K562 (cell line): ENCODE measurements around the gene SNX9. TPM values are rescaled to one million over a fixed set of nuclear protein-coding genes. Genes with fewer than 3 reads are reported as not detected.

Experiments
- ATAC-seq: fragments of 200-7000 bp; cut with Tn5 transposase; 3 replicates; pipeline ENCODE4 v1.9.1; 2020; ENCODE audit warnings: moderate library complexity
- BruUV-seq: library from RNA; stranded (reverse); fragments of 400-500 nt; replicated peaks from 2 replicates; lab custom pipeline; 2021; lab: Mats Ljungman, UMichigan
- CTCF ChIA-PET: fragments of 300-600 bp; formaldehyde crosslinking; extraction: SDS; loops from one replicate; lab custom pipeline; 2021; ENCODE audit warnings: low intra/inter-chr PET ratio; lab: Yijun Ruan, JAX
- POLR2A ChIA-PET: fragments of 300-600, 350-650 bp; sonication (Branson Sonifier 250); formaldehyde crosslinking; extraction: SDS; loops from one replicate; lab custom pipeline; 2021; ENCODE audit warnings: antibody characterized with exemption, inconsistent platforms; lab: Yijun Ruan, JAX
- DNase-seq, 4 experiments: peaks; one replicate each; pipeline versions ENCODE4 v3.0.0 to v3.0.0-alpha.2; 2011 to 2018; ENCODE audit warnings: low spot score in 3 of 4, mixed read lengths in 3 of 4; ENCODE audit errors: extremely low read depth in 1 of 4
- FAIRE-seq: peaks from 2 replicates; lab custom pipeline; 2011; peaks lifted over from hg19 to GRCh38; lab: Jason Lieb, UNC
- H2AFZ ChIP-seq: 2 replicates; pipeline ENCODE4 v1.6.0; 2011; ENCODE audit warnings: low read depth, low read length, control low read depth, inconsistent platforms
- H3K27ac ChIP-seq: fragments of 200-600 bp; 3 replicates; pipeline ENCODE4 v1.8.0; 2011; ENCODE audit warnings: low read depth, mild to moderate bottlenecking, control low read depth, inconsistent platforms, low read length, moderate library complexity, mixed read lengths; ENCODE audit errors: extremely low read depth
- H3K27me3 ChIP-seq, 2 experiments: fragments of 300-600 bp in 1 of 2; 2 replicates in 1 of 2; 3 replicates in 1 of 2; pipeline versions ENCODE4 v1.6.0 to v1.8.0; 2011; ENCODE audit warnings: inconsistent platforms in 2 of 2, low read length in 2 of 2, mild to moderate bottlenecking in 1 of 2, mixed read lengths in 1 of 2, moderate library complexity in 1 of 2; ENCODE audit not compliant: control insufficient read depth in 2 of 2, insufficient read depth in 2 of 2
- H3K36me3 ChIP-seq: fragments of 300-600 bp; 3 replicates; pipeline ENCODE4 v1.8.0; 2011; ENCODE audit warnings: mild to moderate bottlenecking, low read length, inconsistent platforms; ENCODE audit not compliant: control insufficient read depth, insufficient read depth
- H3K4me1 ChIP-seq, 2 experiments: fragments of 200-600 bp in 1 of 2; replicated peaks in 1 of 2; 2 replicates in 1 of 2; 3 replicates in 1 of 2; pipeline versions ENCODE4 v1.5.1 to v1.8.0; 2011; ENCODE audit warnings: inconsistent platforms in 2 of 2, low read length in 2 of 2, mild to moderate bottlenecking in 1 of 2, mixed read lengths in 1 of 2, moderate library complexity in 1 of 2; ENCODE audit not compliant: control insufficient read depth in 2 of 2, insufficient read depth in 2 of 2
- H3K4me2 ChIP-seq: 2 replicates; pipeline ENCODE4 v1.6.1; 2011; ENCODE audit warnings: low read length, control low read depth, inconsistent platforms, mixed read lengths; ENCODE audit not compliant: insufficient read depth
- H3K4me3 ChIP-seq: fragments of 200-600 bp; sonication (generic), shearing (Covaris generic); 2 replicates; pipeline ENCODE4 v1.5.1; 2016; ENCODE audit warnings: control low read depth, inconsistent platforms
- H3K79me2 ChIP-seq: fragments of 200-600 bp; 3 replicates; pipeline ENCODE4 v1.8.0; 2011; ENCODE audit warnings: low read length, inconsistent platforms; ENCODE audit not compliant: control insufficient read depth, insufficient read depth
- H3K9ac ChIP-seq, 2 experiments: 2 replicates each; pipeline versions ENCODE4 v1.6.0 to v1.6.1; 2011; ENCODE audit warnings: low read depth in 2 of 2, low read length in 2 of 2, control low read depth in 1 of 2, inconsistent platforms in 1 of 2, mild to moderate bottlenecking in 1 of 2, mixed read lengths in 1 of 2; ENCODE audit not compliant: insufficient read depth in 1 of 2
- H3K9me1 ChIP-seq: one replicate; pipeline ENCODE4 v1.6.0; 2011; ENCODE audit warnings: inconsistent platforms, mild to moderate bottlenecking, low read length, moderate library complexity; ENCODE audit not compliant: control insufficient read depth, insufficient read depth
- H3K9me3 ChIP-seq: replicated peaks from 2 replicates; pipeline ENCODE4 v1.5.1; 2011; ENCODE audit warnings: low read depth, low read length, inconsistent platforms; ENCODE audit not compliant: control insufficient read depth, insufficient read depth
- H4K20me1 ChIP-seq: replicated peaks from 2 replicates; pipeline ENCODE4 v1.6.1; 2011; ENCODE audit warnings: low read length, inconsistent platforms, mixed read lengths; ENCODE audit not compliant: control insufficient read depth, insufficient read depth
- CHD4 ChIP-seq: fragments of 200-600 bp; sonication (generic); IDR thresholded peaks from 3 replicates; pipeline ENCODE4 v1.6.1; 2012; ENCODE audit warnings: low read depth, mild to moderate bottlenecking, mixed read lengths, low read length, inconsistent platforms; ENCODE audit not compliant: insufficient read depth, insufficient replicate concordance, poor library complexity, severe bottlenecking
- CSDE1 ChIP-seq, 2 experiments: fragments of 450-650 bp; IDR thresholded peaks; 2 replicates each; pipeline ENCODE4 v1.6.1; 2016; ENCODE audit warnings: mild to moderate bottlenecking in 1 of 2
- EGR1 ChIP-seq: fragments of 450-650 bp; conservative IDR thresholded peaks from 2 replicates; pipeline ENCODE4 v1.6.1; 2017; ENCODE audit warnings: mild to moderate bottlenecking
- ETV1 ChIP-seq: fragments of 450-650 bp; conservative IDR thresholded peaks from 2 replicates; pipeline ENCODE4 v1.6.1; 2016; ENCODE audit warnings: missing genetic modification characterization, control low read depth, low read depth, missing compliant biosample characterization
- JUND ChIP-seq, 2 experiments: IDR thresholded peaks; 2 replicates in 1 of 2; 3 replicates in 1 of 2; pipeline ENCODE4 v1.6.1; 2011; ENCODE audit warnings: borderline replicate concordance in 2 of 2, low read depth in 2 of 2, low read length in 2 of 2, improper control_type of control experiment in 1 of 2, missing biosample characterization in 1 of 2, missing genetic modification characterization in 1 of 2, missing genetic modification reagents in 1 of 2
- POLR2G ChIP-seq: fragments of 200-400 bp; formaldehyde crosslinking; IDR thresholded peaks from 2 replicates; pipeline ENCODE4 v1.6.1; 2017; ENCODE audit warnings: low read depth, mild to moderate bottlenecking, antibody characterized with exemption, low read length, moderate library complexity
- RNF2 ChIP-seq: sonication (generic); IDR thresholded peaks from 2 replicates; pipeline ENCODE4 v1.6.1; 2016
- SMARCB1 ChIP-seq: IDR thresholded peaks from 2 replicates; pipeline ENCODE4 v1.6.1; 2011; ENCODE audit warnings: improper control_type of control experiment, low read depth; ENCODE audit not compliant: insufficient read length
- SRSF3 ChIP-seq: fragments of 200-400 bp; formaldehyde crosslinking; IDR thresholded peaks from 2 replicates; pipeline ENCODE4 v1.6.1; 2016; ENCODE audit warnings: mild to moderate bottlenecking, low read length, moderate library complexity; ENCODE audit not compliant: insufficient read depth
- ZKSCAN8 ChIP-seq: fragments of 200-800 bp; sonication (Bioruptor generic); IDR thresholded peaks from 2 replicates; pipeline ENCODE4 v1.6.1; 2016; ENCODE audit warnings: missing genetic modification characterization, missing compliant biosample characterization
- ZNF212 ChIP-seq: fragments of 450-650 bp; formaldehyde crosslinking; IDR thresholded peaks from 2 replicates; pipeline ENCODE4 v1.4.0; 2020; ENCODE audit warnings: mild to moderate bottlenecking
- ZNF75A ChIP-seq: fragments of 450-650 bp; formaldehyde crosslinking; IDR thresholded peaks from 2 replicates; pipeline ENCODE4 v1.4.0; 2020; ENCODE audit warnings: mild to moderate bottlenecking
- WGBS: fragments of 100-300 bp; shearing (Covaris generic); methylation state at CpG from one replicate; pipeline ENCODE4 v1.1.6; 2016; ENCODE audit warnings: low coverage, mixed read lengths; ENCODE audit not compliant: insufficient coverage; ENCODE audit errors: missing lambda C conversion rate; 5-methylcytosine and 5-hydroxymethylcytosine counted together
- in situ Hi-C: fragments of 300-500 bp; cut with MboI; formaldehyde crosslinking; loops from 4 replicates; pipeline ENCODE4 v1.15.0; 2018; ENCODE audit warnings: inconsistent platforms, mixed read lengths
- intact Hi-C: fragments of 100-400 bp; cut with micrococcal nuclease; formaldehyde crosslinking; loops from 2 replicates; pipeline ENCODE4 v1.14.2; 2022
- polyA plus RNA-seq, 8 experiments: library from polyadenylated mRNA; depleted of rRNA in 4 of 8; stranded (reverse) in 5 of 8; unstranded in 3 of 8; fragments of >200 nt; fragmentation: Nextera tagmentation in 2 of 8; fragmentation: Illumina TruSeq in 1 of 8; extraction: Ambion mirVana in 2 of 8; extraction: Trizol in 1 of 8; gene quantifications; 2 replicates each; pipeline versions ENCODE4 v1.2.1 to v1.2.3, GENCODE V29; 2011 to 2014; ENCODE audit warnings: inconsistent platforms in 1 of 8, missing spikeins in 1 of 8
- total RNA-seq, 7 experiments: library from RNA; depleted of rRNA in 6 of 7; stranded (reverse); fragments of >200 nt in 6 of 7; fragmentation: Illumina TruSeq in 2 of 7; extraction: Trizol in 2 of 7; gene quantifications; 2 replicates each; pipeline versions ENCODE4 v1.2.1 to v1.2.3, GENCODE V29; 2011 to 2021; ENCODE audit warnings: low replicate concordance in 1 of 7
- TF ChIP-seq, protein P1 (sequence below): fragments of 450-650 bp; conservative IDR thresholded peaks from 2 replicates; pipeline ENCODE4 v1.6.1; 2016; ENCODE audit warnings: missing genetic modification characterization, low read depth, mild to moderate bottlenecking, control low read depth, missing compliant biosample characterization
- TF ChIP-seq, protein P2 (sequence below): sonication (generic); formaldehyde crosslinking; IDR thresholded peaks from 2 replicates; pipeline ENCODE4 v1.8.0; 2022; ENCODE audit warnings: mild to moderate bottlenecking, missing genetic modification reagents
- TF ChIP-seq, protein P3 (sequence below): sonication (generic); formaldehyde crosslinking; IDR thresholded peaks from 2 replicates; pipeline ENCODE4 v1.8.1; 2022; ENCODE audit warnings: missing genetic modification reagents
- TF ChIP-seq, protein P4 (sequence below): fragments of 250-450 bp; sonication (Bioruptor Pico); IDR thresholded peaks from 2 replicates; pipeline ENCODE4 v1.9.0; 2021; ENCODE audit warnings: mild to moderate bottlenecking, inconsistent platforms

The SNX9 gene
- total and polyA plus RNA-seq, 9 of the 15 experiments (the other 6 are each of a cell fraction or from before 2014, with no cell fraction given) = 6.0 to 81.7 (median 57.1) TPM

DNA sequence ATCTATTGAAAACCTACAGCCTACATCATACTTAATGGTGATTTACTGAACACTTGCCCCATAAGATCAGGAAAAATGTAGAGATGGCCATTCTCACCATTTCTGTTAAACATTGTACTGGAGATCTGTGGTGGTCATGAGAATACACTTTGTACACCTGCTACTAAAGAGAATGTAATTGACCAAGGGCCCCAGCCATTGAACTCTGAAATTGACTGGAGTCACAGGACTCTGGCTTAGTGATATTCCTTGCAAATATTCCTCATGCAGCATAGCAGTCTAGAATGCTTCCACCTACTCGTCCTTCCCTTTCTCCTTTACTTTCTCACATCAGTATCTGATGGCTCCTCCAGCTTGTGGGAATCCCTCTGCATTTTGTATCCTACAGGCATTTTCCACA lies 37.4 kb upstream of the SNX9 start:
- Histone ChIP-seq H3K27me3 (no peaks in the 10 kb centered on the region), H3K9me3 (no peaks in the 10 kb centered on the region), H3K27ac (no peak overlapping the region), H3K4me1 (peaks cover 3% of the 10 kb centered on the region in 2 experiments; a peak in 3 of 5 replicates), H3K9me1 (no peaks in the 10 kb centered on the region), H2AFZ (no peak overlapping the region), H3K79me2 (no peaks in the 10 kb centered on the region), H4K20me1 (no peaks in the 10 kb centered on the region), H3K36me3 (no peaks in the 10 kb centered on the region), H3K4me2 (no peak overlapping the region), H3K4me3 (no peak overlapping the region), H3K9ac (no peak overlapping the region)
- in situ Hi-C loops (no loop called here), intact Hi-C loops (no loop called here)
- FAIRE-seq (no peak), DNase-seq (no peak), ATAC-seq (no peak)
- 29% methylated on average over 1 of the region's 1 CpG for WGBS
- CTCF ChIA-PET = no interaction called here
- POLR2A ChIA-PET = no interaction called here
- no TSS peak for BruUV-seq
- TF ChIP-seq ETV1 (tag) (no peak), POLR2G (no peak), ZNF75A (CRISPR knock-in tag) (no peak), SMARCB1 (no peak), ZKSCAN8 (CRISPR knock-in tag) (no peak), CSDE1 (IDR thresholded peaks at IDR 0.05) (no peak), RNF2 (no peak), SRSF3 (no peak), CHD4 (no peak), ZNF212 (CRISPR knock-in tag) (no peak), JUND (IDR thresholded peaks at IDR 0.05; ENCODE audit: borderline replicate concordance, low read depth, low read length) (no peak), JUND (tag; IDR thresholded peaks at IDR 0.05; ENCODE audit: borderline replicate concordance, low read depth, low read length) (no peak), EGR1 (no peak)
- TF ChIP-seq, protein P1, sequence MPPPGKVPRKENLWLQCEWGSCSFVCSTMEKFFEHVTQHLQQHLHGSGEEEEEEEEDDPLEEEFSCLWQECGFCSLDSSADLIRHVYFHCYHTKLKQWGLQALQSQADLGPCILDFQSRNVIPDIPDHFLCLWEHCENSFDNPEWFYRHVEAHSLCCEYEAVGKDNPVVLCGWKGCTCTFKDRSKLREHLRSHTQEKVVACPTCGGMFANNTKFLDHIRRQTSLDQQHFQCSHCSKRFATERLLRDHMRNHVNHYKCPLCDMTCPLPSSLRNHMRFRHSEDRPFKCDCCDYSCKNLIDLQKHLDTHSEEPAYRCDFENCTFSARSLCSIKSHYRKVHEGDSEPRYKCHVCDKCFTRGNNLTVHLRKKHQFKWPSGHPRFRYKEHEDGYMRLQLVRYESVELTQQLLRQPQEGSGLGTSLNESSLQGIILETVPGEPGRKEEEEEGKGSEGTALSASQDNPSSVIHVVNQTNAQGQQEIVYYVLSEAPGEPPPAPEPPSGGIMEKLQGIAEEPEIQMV = no peak
- TF ChIP-seq, protein P2, sequence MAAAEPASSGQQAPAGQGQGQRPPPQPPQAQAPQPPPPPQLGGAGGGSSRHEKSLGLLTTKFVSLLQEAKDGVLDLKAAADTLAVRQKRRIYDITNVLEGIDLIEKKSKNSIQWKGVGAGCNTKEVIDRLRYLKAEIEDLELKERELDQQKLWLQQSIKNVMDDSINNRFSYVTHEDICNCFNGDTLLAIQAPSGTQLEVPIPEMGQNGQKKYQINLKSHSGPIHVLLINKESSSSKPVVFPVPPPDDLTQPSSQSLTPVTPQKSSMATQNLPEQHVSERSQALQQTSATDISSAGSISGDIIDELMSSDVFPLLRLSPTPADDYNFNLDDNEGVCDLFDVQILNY (CRISPR knock-in tag) = no peak
- TF ChIP-seq, protein P3, sequence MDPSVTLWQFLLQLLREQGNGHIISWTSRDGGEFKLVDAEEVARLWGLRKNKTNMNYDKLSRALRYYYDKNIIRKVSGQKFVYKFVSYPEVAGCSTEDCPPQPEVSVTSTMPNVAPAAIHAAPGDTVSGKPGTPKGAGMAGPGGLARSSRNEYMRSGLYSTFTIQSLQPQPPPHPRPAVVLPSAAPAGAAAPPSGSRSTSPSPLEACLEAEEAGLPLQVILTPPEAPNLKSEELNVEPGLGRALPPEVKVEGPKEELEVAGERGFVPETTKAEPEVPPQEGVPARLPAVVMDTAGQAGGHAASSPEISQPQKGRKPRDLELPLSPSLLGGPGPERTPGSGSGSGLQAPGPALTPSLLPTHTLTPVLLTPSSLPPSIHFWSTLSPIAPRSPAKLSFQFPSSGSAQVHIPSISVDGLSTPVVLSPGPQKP (CRISPR knock-in tag) = no peak
- TF ChIP-seq, protein P4, sequence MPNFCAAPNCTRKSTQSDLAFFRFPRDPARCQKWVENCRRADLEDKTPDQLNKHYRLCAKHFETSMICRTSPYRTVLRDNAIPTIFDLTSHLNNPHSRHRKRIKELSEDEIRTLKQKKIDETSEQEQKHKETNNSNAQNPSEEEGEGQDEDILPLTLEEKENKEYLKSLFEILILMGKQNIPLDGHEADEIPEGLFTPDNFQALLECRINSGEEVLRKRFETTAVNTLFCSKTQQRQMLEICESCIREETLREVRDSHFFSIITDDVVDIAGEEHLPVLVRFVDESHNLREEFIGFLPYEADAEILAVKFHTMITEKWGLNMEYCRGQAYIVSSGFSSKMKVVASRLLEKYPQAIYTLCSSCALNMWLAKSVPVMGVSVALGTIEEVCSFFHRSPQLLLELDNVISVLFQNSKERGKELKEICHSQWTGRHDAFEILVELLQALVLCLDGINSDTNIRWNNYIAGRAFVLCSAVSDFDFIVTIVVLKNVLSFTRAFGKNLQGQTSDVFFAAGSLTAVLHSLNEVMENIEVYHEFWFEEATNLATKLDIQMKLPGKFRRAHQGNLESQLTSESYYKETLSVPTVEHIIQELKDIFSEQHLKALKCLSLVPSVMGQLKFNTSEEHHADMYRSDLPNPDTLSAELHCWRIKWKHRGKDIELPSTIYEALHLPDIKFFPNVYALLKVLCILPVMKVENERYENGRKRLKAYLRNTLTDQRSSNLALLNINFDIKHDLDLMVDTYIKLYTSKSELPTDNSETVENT = no peak
